LNCaP clone FGC (cell line): ENCODE measurements around the gene FIG4.
"Not testable (repeated sequence)": the region's sequence is repeated elsewhere in the genome, so short reads cannot be mapped to it uniquely, and the experiment has no call there.

Experiments
- DNase-seq: peaks from one replicate; pipeline ENCODE4 v3.0.0-alpha.2; 2011; ENCODE audit warnings: low read depth
- H3K4me3 ChIP-seq: 2 replicates; pipeline ENCODE4 v1.5.1; 2011; ENCODE audit warnings: mild to moderate bottlenecking, low read depth, low read length, control low read depth
- TF ChIP-seq, protein P1 (sequence below): IDR thresholded peaks from 2 replicates; pipeline ENCODE4 v1.5.1; 2012; ENCODE audit warnings: mild to moderate bottlenecking; ENCODE audit not compliant: control insufficient read depth, insufficient read depth; ENCODE audit errors: extremely low read depth

The FIG4 gene

GRCh38 chr6:109736273-109737025 lies 45.4 kb downstream of the FIG4 start:
- TF ChIP-seq, protein P1, sequence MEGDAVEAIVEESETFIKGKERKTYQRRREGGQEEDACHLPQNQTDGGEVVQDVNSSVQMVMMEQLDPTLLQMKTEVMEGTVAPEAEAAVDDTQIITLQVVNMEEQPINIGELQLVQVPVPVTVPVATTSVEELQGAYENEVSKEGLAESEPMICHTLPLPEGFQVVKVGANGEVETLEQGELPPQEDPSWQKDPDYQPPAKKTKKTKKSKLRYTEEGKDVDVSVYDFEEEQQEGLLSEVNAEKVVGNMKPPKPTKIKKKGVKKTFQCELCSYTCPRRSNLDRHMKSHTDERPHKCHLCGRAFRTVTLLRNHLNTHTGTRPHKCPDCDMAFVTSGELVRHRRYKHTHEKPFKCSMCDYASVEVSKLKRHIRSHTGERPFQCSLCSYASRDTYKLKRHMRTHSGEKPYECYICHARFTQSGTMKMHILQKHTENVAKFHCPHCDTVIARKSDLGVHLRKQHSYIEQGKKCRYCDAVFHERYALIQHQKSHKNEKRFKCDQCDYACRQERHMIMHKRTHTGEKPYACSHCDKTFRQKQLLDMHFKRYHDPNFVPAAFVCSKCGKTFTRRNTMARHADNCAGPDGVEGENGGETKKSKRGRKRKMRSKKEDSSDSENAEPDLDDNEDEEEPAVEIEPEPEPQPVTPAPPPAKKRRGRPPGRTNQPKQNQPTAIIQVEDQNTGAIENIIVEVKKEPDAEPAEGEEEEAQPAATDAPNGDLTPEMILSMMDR = no peak

GRCh38 chr6:109738255-109738654 lies 47.2 kb downstream of the FIG4 start:
- no peak overlapping the region for H3K4me3 ChIP-seq
- TF ChIP-seq, protein P1 = no peak
- DNase-seq = no peak

More at GRCh38 chr6:109736273-109737025, 45.4 kb downstream of the FIG4 start:
- no peak overlapping the region for H3K4me3 ChIP-seq
- DNase-seq = no peak

- DNase-seq = no peak
- TF ChIP-seq, protein P1 = no peak
- no peak overlapping the region for H3K4me3 ChIP-seq
These were observed 47.6 kb downstream of the FIG4 start for GRCh38 chr6:109738667-109739066.

DNA sequence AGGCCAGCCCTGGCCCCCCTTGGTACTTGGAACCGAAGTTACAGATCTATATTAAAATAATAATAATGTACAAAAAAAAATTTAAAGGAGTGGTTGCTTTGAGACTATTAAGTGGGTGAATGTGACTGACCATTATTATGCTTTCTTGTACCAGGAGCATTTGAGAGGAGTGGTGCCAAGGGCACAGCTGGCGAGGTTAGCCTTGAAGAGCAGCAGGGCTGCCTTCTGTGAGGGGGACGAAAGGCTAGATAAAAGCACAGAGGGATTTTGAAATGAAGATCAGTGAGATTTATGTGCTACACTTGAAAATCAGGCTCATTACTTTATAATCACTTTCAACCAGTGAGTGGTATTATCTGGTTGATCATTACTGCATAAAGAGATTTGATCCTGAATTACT lies 48.6 kb downstream of the FIG4 start:
- no peak for DNase-seq
- no peak overlapping the region for H3K4me3 ChIP-seq
- TF ChIP-seq, protein P1 = no peak

DNA sequence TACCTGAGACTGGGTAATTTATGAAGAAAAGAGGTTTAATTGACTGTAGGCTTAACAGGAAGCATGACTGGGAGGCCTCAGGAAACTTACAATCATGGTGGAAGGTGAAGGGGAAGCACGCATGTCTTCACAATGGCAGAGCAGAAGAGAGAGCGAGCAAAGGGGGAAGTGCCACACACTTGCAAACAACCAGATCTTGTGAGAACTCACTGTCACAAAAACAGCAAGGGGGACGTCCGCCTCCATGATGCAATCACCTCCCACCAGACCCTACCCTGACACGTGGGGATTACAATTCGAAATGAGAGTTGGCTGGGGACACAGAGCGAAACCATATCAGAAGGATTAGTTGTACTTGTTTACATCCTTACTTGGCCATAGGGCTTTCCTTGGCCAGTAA lies 49.7 kb downstream of the FIG4 start:
- DNase-seq = no peak
- TF ChIP-seq, protein P1 = no peak
- H3K4me3 ChIP-seq = no peak overlapping the region

GRCh38 chr6:109743739-109744138 lies 52.6 kb downstream of the FIG4 start:
- no peak overlapping the region for H3K4me3 ChIP-seq
- TF ChIP-seq, protein P1 = no peak
- no peak for DNase-seq

DNA sequence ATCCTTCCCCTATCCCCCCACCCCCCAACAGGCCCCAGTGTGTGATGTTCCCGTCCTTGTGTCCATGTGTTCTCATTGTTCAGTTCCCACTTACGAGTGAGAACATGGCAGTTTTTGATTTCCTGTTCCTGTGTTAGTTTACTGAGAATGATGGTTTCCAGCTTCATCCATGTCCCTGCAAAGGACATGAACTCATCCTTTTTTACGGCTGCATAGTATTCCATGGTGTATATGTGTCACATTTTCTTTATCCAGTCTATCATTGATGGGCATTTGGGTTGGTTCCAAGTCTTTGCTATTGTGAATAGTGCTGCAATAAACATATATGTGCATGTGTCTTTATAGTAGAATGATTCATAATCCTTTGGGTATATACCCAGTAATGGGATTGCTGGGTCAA lies 53.7 kb downstream of the FIG4 start:
- H3K4me3 ChIP-seq, DNase-seq: not testable (repeated sequence)

- TF ChIP-seq, protein P1 = no peak
- no peak overlapping the region for H3K4me3 ChIP-seq
- DNase-seq = no peak
These were observed 56.1 kb downstream of the FIG4 start for GRCh38 chr6:109747221-109747620.
